SIG-M5 treated with dmso at 0.1 percent for 504 hours (cell line): ENCODE results near the gene ZDHHC8.
A peak's percentile ranks its signal among the peaks of the same experiment; 100 is the strongest.

Source experiments
- DNase-seq: peaks from one replicate; lab custom pipeline; 2025; ENCODE audit not compliant: unreplicated experiment; lab: John Stamatoyannopoulos, UW

ZDHHC8 gene

GRCh38 chr22:20096574-20097420, 34.8 kb upstream of the ZDHHC8 start:
- DNase-seq, result no peak

GRCh38 chr22:20099099-20099711, 32.4 kb upstream of the ZDHHC8 start:
- no peak for DNase-seq

DNA sequence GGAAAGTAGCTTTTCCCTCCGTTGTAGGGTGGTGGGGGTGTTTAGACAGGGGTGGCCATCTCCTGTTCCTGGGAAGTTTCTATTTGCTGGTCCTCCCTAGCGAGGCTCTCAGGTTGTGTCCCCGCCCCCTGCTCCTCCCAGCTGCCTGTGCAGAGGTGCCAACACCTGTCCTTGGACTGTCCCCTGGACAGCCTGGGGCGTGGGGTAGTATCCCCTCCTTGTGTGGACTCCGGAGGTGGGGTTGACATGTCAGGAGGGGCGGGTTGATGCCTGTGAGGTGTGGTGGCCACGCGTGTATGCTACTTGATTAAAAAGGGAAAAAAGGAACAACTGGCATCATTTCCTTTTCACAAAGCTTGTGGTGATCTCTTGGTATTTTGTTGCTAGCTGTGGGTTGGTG, 30.0 kb upstream of the ZDHHC8 start:
- no peak for DNase-seq

GRCh38 chr22:20102203-20102780, 29.3 kb upstream of the ZDHHC8 start:
- no peak for DNase-seq

- no peak for DNase-seq
Measured at GRCh38 chr22:20105456-20106204, 26.0 kb upstream of the ZDHHC8 start.

- DNase-seq, result no peak
Measured at GRCh38 chr22:20106205-20106848, 25.3 kb upstream of the ZDHHC8 start.

- no peak for DNase-seq
Measured at GRCh38 chr22:20106849-20107237, 24.8 kb upstream of the ZDHHC8 start.

DNA sequence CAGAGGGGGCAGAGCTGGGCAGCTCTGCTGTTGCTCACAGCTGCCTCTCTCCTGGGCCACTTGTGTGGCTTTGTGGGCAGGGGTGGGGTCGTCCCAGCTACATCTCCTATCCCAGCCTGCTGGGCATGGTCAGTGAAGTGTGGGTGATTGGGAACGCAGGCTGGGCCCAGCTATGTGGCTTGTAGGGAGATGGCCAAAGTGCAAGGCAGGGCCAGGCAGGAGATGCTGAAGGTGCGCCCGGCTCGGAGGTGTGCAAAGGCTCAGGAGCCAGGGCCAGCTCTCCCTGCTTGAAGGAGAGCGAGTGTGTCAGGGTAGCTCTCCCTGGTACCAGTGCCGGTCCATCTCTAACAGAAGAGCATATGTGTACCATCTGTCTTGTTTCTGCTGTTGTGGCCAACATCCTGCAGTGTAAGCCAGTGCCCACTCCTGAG, 24.1 kb upstream of the ZDHHC8 start:
- DNase-seq, result no peak

DNA sequence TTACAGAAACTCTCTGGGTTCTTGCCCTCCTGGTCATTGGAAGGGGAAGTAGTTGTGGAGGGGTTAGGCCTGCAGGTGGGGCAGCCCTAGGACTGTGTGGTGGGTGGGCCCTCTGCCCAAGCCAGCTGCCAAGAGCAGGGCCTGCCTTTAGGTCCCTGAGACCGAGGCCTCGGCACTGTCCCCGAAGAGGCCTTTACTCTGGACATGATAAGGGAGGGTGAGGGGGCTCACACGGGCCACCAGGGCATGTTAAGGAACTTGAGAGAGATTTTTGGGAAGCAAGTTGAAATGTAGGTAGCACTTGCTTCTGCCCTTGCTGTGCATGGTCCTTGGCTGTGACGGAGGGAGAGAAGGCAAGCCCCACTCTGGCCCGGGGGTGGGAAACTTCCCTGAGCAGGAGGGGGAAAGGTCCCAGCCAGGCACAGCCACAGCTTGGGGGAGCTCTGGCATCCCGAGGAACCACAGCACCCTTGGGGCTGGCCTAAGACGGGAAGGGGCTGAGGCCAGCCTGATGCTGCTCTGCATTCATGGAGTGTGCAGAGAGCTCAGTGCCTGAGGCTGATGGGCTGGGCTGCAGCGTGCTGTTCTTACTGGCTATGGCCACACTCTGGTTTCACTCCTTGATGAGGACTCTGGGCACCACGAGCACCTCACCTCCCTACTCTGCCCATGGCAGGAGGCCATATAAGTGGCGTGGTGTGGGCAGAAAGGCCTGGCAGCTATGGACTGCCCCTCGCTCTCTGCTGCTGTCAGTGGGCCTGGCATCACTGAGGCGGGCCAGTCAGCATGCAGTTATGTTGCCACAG, 23.4 kb upstream of the ZDHHC8 start:
- no peak for DNase-seq

DNA sequence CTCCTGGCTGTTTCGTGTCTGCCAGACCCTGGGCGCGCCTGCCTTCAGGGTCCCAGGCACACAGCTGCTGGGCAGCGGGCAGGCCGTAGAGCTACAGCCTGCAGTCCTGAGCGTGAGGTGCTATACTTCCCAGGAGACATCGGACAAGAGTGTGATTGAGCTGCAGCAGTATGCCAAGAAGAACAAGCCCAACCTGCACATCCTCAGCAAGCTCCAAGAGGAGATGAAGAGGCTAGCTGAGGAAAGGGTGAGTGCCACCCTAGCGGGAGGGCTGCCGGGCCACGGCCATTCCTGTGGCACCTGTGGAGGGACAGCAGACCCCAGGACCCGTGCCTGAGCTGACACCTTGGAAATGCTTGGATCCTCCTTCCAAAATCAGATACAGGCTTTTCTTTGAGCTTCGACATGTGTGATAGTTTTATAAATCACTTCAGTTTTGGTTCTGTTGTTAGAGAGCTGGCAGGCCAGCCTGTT, 22.8 kb upstream of the ZDHHC8 start:
- no peak for DNase-seq

DNA sequence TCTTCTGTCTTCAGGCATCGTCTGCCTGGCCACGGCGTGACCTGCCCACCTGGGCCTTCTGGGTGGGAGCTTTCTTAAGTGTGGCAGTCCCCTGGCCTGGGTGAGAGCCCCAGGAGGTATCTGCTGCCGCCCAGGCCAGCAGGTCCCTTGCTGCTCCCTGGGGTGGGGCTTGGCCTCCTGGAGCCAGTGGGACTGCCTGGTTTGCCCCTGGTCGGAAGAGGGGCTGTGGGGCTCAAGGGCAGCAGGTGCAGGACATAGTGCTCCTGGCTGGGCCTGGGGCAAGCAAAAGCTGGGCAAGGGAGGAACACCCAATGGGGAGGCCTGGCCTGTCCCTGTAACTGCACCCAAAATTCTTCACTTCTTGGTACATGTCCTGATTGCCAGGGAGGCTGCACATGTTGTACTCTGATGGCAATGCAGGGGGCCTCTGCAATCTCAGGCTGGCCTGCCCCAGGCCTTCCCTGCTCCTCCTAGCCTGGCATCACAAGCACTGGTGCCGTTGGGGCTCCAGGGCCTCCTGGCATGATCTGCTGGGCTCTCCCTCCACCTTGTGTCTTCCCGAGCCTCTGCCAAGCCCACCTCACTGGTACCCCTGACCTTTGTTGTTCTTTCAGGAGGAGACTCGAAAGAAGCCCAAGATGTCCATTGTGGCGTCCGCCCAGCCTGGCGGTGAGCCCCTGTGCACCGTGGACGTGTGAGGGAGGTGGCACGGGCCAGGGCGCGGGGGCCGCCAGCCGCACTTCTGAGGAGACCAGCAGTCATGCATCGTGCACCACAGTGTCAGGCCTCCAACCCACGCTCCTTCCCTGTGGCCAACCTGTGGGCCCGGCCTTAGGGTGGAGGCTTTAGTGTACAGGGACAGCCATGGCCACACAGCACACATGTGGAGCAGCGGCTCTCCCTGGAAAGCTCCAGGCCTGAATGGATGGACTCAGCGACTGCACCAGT, 21.9 kb upstream of the ZDHHC8 start:
- no peak for DNase-seq

- no peak for DNase-seq
Measured at GRCh38 chr22:20110359-20110985, 21.1 kb upstream of the ZDHHC8 start.

GRCh38 chr22:20111045-20111688, 20.4 kb upstream of the ZDHHC8 start:
- peak; percentile 54 for DNase-seq

GRCh38 chr22:20111689-20112622, 19.6 kb upstream of the ZDHHC8 start:
- DNase-seq, result no peak

DNA sequence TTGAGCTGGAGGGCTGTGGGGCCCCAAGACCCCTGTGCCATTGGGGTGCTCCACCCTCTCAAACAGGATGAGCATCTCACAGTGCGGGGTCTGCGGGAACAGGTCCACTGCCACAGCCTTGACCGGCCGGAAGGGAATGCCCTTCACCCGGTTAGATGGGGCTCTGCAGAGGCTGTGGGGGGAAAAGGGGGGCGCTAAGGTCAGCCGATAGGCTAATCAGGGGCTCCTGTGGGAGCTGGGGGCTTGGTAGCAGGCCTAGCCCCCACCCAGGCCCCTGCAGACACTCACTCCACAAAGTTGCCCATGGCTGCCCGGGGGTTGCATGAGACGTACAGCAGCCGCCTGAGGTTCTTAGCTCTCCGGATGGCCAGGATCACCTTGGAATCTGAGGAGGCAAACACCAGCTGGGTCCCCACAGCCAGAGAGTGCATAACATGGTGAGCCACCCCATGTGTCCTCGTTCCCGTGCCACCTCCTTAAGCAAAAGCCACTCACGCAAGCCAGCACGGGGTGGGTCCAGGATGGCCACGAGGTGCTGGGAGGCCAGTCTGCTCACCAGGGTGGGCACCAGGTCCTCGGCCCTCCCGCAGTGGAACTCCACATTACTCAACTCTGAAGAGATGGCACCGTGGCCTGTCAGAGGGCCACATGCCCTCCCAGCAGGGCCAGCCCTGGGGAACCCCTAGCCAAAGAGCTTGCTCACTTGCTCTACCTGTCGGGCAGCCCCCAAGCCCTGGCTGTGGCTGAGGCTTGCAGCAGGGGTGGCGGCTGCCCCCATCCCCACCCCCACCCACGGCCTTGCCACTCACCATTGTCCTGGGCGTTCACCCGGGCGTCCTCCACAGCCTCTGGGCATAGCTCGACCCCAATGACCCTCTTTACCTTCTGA, 18.7 kb upstream of the ZDHHC8 start:
- no peak for DNase-seq
